ENCODE measurements around the gene DGKI.

DGKI gene

GRCh38 chr7:137682596-137682995 lies 164.2 kb downstream of the DGKI start:
- no peak for DNase-seq (ENCODE audit: low spot score)
- in situ Hi-C loops (cut with MboI; ENCODE audit: low sequenced_read_pairs, unreplicated experiment), result no loop called here
- TF ChIP-seq CTCF (IDR thresholded peaks at IDR 0.05; ENCODE audit: borderline replicate concordance, control extremely low read depth, extremely low read depth, insufficient read depth, missing control alignments), result no peak

GRCh38 chr7:137681657-137682562 lies 164.9 kb downstream of the DGKI start:
- in situ Hi-C loops (cut with MboI; ENCODE audit: low sequenced_read_pairs, unreplicated experiment), result no loop called here
- no peak for TF ChIP-seq CTCF (IDR thresholded peaks at IDR 0.05; ENCODE audit: borderline replicate concordance, control extremely low read depth, extremely low read depth, insufficient read depth, missing control alignments)
- no peak for DNase-seq (ENCODE audit: low spot score)

GRCh38 chr7:137674551-137675409 lies 172.0 kb downstream of the DGKI start:
- DNase-seq (ENCODE audit: low spot score), result no peak
- in situ Hi-C loops (cut with MboI; ENCODE audit: low sequenced_read_pairs, unreplicated experiment), result no loop called here
- TF ChIP-seq CTCF (IDR thresholded peaks at IDR 0.05; ENCODE audit: borderline replicate concordance, control extremely low read depth, extremely low read depth, insufficient read depth, missing control alignments), result no peak

- in situ Hi-C loops (cut with MboI; ENCODE audit: low sequenced_read_pairs, unreplicated experiment), result no loop called here
- no peak for DNase-seq (ENCODE audit: low spot score)
- TF ChIP-seq CTCF (IDR thresholded peaks at IDR 0.05; ENCODE audit: borderline replicate concordance, control extremely low read depth, extremely low read depth, insufficient read depth, missing control alignments), result no peak
Measured at GRCh38 chr7:137674048-137674447, 172.7 kb downstream of the DGKI start.

GRCh38 chr7:137671920-137672319 lies 174.9 kb downstream of the DGKI start:
- no peak for DNase-seq (ENCODE audit: low spot score)
- no peak for TF ChIP-seq CTCF (IDR thresholded peaks at IDR 0.05; ENCODE audit: borderline replicate concordance, control extremely low read depth, extremely low read depth, insufficient read depth, missing control alignments)
- in situ Hi-C loops (cut with MboI; ENCODE audit: low sequenced_read_pairs, unreplicated experiment), result no loop called here

- in situ Hi-C loops (cut with MboI; ENCODE audit: low sequenced_read_pairs, unreplicated experiment), result no loop called here
- peak; percentile 56 for DNase-seq (ENCODE audit: low spot score)
- TF ChIP-seq CTCF (IDR thresholded peaks at IDR 0.05; ENCODE audit: borderline replicate concordance, control extremely low read depth, extremely low read depth, insufficient read depth, missing control alignments), result no peak
Measured at GRCh38 chr7:137670222-137671064, 176.3 kb downstream of the DGKI start.

Data from GM13976 (cell line).